ENCODE measurements around the gene FLT3LG.

Gene FLT3LG

GRCh38 chr19:49520705-49521319 is 46.8 kb downstream of the FLT3LG start:
- no peak for FAIRE-seq

DNA sequence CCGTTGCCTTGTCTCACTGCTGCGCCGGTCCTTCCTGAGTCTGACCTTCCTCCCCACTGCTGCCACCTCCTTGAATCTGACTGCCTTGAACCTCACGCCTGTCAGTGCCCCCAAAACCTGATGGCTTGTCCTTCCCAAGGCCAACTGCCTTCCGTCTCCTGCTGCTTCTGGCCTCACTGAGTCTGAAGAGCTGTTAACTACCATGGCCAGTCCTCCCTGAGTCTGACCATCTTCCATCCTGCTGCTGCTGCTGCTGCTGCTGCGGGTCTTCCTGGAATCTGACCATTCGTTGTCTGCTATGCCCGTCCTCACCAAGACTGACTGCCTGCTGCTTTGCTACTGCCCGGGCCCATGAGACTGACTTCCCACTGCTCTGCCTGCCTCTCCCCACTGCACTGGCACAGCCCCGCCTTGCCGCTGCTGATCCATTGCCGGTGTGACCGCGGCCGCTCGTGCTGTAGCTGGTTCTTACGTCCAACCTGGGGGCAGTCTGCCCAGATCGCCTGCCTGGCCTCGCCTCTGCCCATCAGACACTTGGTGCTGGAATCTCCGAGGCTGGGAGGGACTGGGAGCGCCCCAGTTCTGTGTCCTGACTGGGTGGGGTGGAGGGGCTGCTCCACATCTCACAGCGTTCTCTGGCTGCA is 50.9 kb downstream of the FLT3LG start:
- FAIRE-seq, result no peak

DNA sequence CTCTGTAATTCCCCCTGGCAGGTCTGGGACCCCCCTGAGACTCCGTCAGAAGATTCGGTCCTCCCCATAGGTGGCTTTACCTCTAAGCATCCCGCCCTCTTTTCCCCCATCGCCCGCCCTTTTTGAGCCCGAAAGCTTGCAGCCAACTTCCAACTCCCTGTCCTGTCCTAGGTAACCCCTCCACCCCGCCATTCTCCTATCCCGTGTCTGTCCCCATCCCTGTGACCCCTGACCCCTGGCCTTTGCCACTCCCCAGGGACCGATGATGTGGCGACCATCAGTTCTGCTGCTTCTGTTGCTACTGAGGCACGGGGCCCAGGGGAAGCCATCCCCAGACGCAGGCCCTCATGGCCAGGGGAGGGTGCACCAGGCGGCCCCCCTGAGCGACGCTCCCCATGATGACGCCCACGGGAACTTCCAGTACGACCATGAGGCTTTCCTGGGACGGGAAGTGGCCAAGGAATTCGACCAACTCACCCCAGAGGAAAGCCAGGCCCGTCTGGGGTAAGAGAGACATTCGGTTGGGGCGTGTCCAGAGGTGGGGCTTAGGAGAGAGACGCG is 54.3 kb downstream of the FLT3LG start:
- no peak for FAIRE-seq

- FAIRE-seq, result no peak
Measured at GRCh38 chr19:49530708-49531107, 56.7 kb downstream of the FLT3LG start.

- FAIRE-seq, result no peak
Measured at GRCh38 chr19:49533551-49534488, 59.8 kb downstream of the FLT3LG start.

- FAIRE-seq, result no peak
Measured at GRCh38 chr19:49534632-49535385, 60.8 kb downstream of the FLT3LG start.

Measured in colon (tissue), 2 donors.